Measurements from ENCODE around the gene TLR4.

DNA sequence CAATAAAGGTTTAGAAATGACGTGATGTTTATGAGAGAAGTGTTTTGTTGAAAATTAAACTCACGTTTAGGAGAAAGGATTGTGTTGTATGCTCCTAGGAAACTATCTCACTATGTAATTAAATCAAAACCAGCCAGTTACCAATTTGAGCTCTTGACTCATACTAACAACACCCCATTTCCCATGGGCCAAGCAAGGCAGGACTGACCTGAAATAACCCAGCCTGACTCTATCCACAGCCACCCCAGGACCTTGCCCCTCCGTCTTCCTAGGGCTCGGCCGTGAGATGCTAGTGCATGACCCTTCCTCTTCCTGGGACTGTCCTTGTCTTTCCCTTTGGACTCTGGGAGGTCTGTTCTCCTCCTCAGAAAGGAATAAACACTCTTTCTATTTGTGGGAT is 16.4 kb downstream of the TLR4 start:
- TF ChIP-seq POLR2A (IDR thresholded peaks at IDR 0.05; ENCODE audit: low read depth, low read length) (no peak), TAF1 (IDR thresholded peaks at IDR 0.05; ENCODE audit: low read depth, low read length) (no peak), POLR2AphosphoS5 (IDR thresholded peaks at IDR 0.05; ENCODE audit: low read depth, low read length) (no peak), POU2F2 (IDR thresholded peaks at IDR 0.05; ENCODE audit: low read depth, low read length) (no peak), SPI1 (IDR thresholded peaks at IDR 0.05; ENCODE audit: low read depth, low read length) (no peak), PAX5 (IDR thresholded peaks at IDR 0.05; ENCODE audit: insufficient read depth, low read length, severe bottlenecking) (no peak)
